GM21786 (cell line): Measurements from ENCODE around the gene SST.

Experiments used
- ATAC-seq: cut with Tn5 transposase; IDR thresholded peaks from one replicate; pipeline ENCODE4 v1.9.1; 2021; ENCODE audit not compliant: unreplicated experiment

The SST gene

GRCh38 chr3:187636528-187636927 lies 33.7 kb downstream of the SST start:
- ATAC-seq, result no peak

GRCh38 chr3:187630404-187630803 lies 39.8 kb downstream of the SST start:
- ATAC-seq, result no peak

- ATAC-seq, result no peak
These were observed 40.5 kb downstream of the SST start for GRCh38 chr3:187629711-187630110.

- ATAC-seq, result no peak
These were observed 42.0 kb downstream of the SST start for GRCh38 chr3:187628169-187628568.

GRCh38 chr3:187626581-187626980 lies 43.6 kb downstream of the SST start:
- no peak for ATAC-seq

GRCh38 chr3:187624588-187624987 lies 45.6 kb downstream of the SST start:
- no peak for ATAC-seq

- no peak for ATAC-seq
These were observed 46.8 kb downstream of the SST start for GRCh38 chr3:187623285-187623814.

- ATAC-seq, result no peak
These were observed 48.3 kb downstream of the SST start for GRCh38 chr3:187621881-187622280.

- no peak for ATAC-seq
These were observed 50.7 kb downstream of the SST start for GRCh38 chr3:187619461-187619860.
